PFSK-1 (cell line): ENCODE measurements around the gene TNFRSF19.

ENCODE experiments used
- POLR2AphosphoS5 ChIP-seq: IDR thresholded peaks from 2 replicates; pipeline ENCODE4 v1.6.1; 2012; ENCODE audit warnings: low read depth, mild to moderate bottlenecking, control low read depth, low read length, moderate library complexity
- TAF1 ChIP-seq: IDR thresholded peaks from 2 replicates; pipeline ENCODE4 v1.6.1; 2012; ENCODE audit warnings: low read length, control low read depth, borderline replicate concordance; ENCODE audit not compliant: insufficient read depth

DNA sequence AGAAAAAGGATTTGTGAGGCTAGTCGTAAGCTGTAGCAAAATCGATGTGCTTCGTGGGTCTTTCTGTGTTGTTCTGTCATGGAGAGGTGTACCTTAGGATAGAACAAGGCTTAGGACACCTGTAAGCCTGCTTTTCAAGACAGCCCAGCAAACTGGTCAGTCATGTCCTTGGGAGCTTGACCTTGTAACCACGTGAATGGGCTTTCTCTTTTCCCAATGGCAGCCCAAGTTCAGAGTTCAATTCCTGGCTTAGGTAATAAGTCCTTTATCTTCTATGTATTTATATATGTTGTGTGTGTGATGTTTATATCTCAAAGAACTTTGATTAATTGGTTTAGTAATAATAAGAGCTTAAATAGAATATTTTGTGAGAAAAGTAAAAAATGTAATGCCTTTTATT is 112.9 kb downstream of the TNFRSF19 start:
- no peak for TF ChIP-seq TAF1
- TF ChIP-seq POLR2AphosphoS5 = no peak
